SH-SY5Y (cell line): ENCODE results near the gene UGT1A10.

ENCODE experiments used
- GATA2 ChIP-seq: IDR thresholded peaks from 2 replicates; pipeline ENCODE4 v1.6.1; 2011; ENCODE audit warnings: mild to moderate bottlenecking, low read depth, low read length
- GATA3 ChIP-seq: IDR thresholded peaks from 2 replicates; pipeline ENCODE4 v1.6.1; 2011; ENCODE audit warnings: low read depth, mild to moderate bottlenecking, low read length, moderate library complexity

Gene UGT1A10

GRCh38 chr2:233650981-233651380 is 14.7 kb downstream of the UGT1A10 start:
- no peak for TF ChIP-seq GATA2
- TF ChIP-seq GATA3 = no peak

- TF ChIP-seq GATA3 (no peak), GATA2 (no peak)
Observed at GRCh38 chr2:233651430-233651829, 15.2 kb downstream of the UGT1A10 start.

- no peak for TF ChIP-seq GATA2
- TF ChIP-seq GATA3 = no peak
Observed at GRCh38 chr2:233654501-233654900, 18.3 kb downstream of the UGT1A10 start.

GRCh38 chr2:233655043-233655442 is 18.8 kb downstream of the UGT1A10 start:
- no peak for TF ChIP-seq GATA3

- TF ChIP-seq GATA3 = no peak
- no peak for TF ChIP-seq GATA2
Observed at GRCh38 chr2:233656443-233656842, 20.2 kb downstream of the UGT1A10 start.

- no peak for TF ChIP-seq GATA2
Observed at GRCh38 chr2:233658610-233659009, 22.4 kb downstream of the UGT1A10 start.

GRCh38 chr2:233663911-233664310 is 27.7 kb downstream of the UGT1A10 start:
- no peak for TF ChIP-seq GATA2
- TF ChIP-seq GATA3 = no peak

GRCh38 chr2:233668605-233669260 is 32.5 kb downstream of the UGT1A10 start:
- TF ChIP-seq GATA2 = no peak
- no peak for TF ChIP-seq GATA3

GRCh38 chr2:233671290-233672161 is 35.3 kb downstream of the UGT1A10 start, which contains the start of gene UGT1A9:
Gene UGT1A9, plus strand, starts transcription at chr2:233671898. Its CDS starts 37 bp downstream, at chr2:233671935.
- TF ChIP-seq GATA3 (no peak), GATA2 (no peak)

- no peak for TF ChIP-seq GATA2
- no peak for TF ChIP-seq GATA3
Observed at GRCh38 chr2:233672886-233673285, 36.6 kb downstream of the UGT1A10 start.

- TF ChIP-seq GATA2 (no peak), GATA3 (no peak)
Observed at GRCh38 chr2:233673896-233674295, 37.6 kb downstream of the UGT1A10 start.

GRCh38 chr2:233674314-233674713 is 38.1 kb downstream of the UGT1A10 start:
- TF ChIP-seq GATA2 = no peak
- TF ChIP-seq GATA3 = no peak

- no peak for TF ChIP-seq GATA2
- TF ChIP-seq GATA3 = no peak
Observed at GRCh38 chr2:233674995-233675394, 38.7 kb downstream of the UGT1A10 start.

GRCh38 chr2:233676046-233676445 is 39.8 kb downstream of the UGT1A10 start:
- no peak for TF ChIP-seq GATA3
- no peak for TF ChIP-seq GATA2

- TF ChIP-seq GATA3 (no peak), GATA2 (no peak)
Observed at GRCh38 chr2:233679196-233679595, 42.9 kb downstream of the UGT1A10 start.

GRCh38 chr2:233680361-233681045 is 44.3 kb downstream of the UGT1A10 start:
- TF ChIP-seq GATA2 (no peak), GATA3 (no peak)
